HepG2 (cell line): ENCODE measurements around the gene MAPK1. TPM values are rescaled to one million over a fixed set of nuclear protein-coding genes. Genes with fewer than 3 reads are reported as not detected.

ENCODE experiments used
- CBFB ChIP-seq: sonication (generic); formaldehyde crosslinking; IDR thresholded peaks from 2 replicates; pipeline ENCODE4 v1.4.0; 2020; ENCODE audit warnings: missing genetic modification reagents
- FOXM1 ChIP-seq: sonication (generic); formaldehyde crosslinking; IDR thresholded peaks from 2 replicates; pipeline ENCODE4 v1.5.0; 2020; ENCODE audit warnings: missing genetic modification reagents
- GATA4 ChIP-seq: sonication (generic); IDR thresholded peaks from 2 replicates; pipeline ENCODE4 v1.6.1; 2016; ENCODE audit warnings: antibody characterized with exemption, low read depth, borderline replicate concordance
- HNF4A ChIP-seq: sonication (generic); formaldehyde crosslinking; IDR thresholded peaks from 2 replicates; pipeline ENCODE4 v1.4.0; 2020; ENCODE audit warnings: missing genetic modification reagents
- KLF9 ChIP-seq: IDR thresholded peaks from 2 replicates; pipeline ENCODE4 v1.6.1; 2016; ENCODE audit warnings: low read depth
- NFE2L1 ChIP-seq: sonication (generic); formaldehyde crosslinking; IDR thresholded peaks from 2 replicates; pipeline ENCODE4 v1.4.0; 2020; ENCODE audit warnings: missing genetic modification reagents, mild to moderate bottlenecking, borderline replicate concordance
- RFX5 ChIP-seq: IDR thresholded peaks from 2 replicates; pipeline ENCODE4 v1.6.1; 2011; ENCODE audit warnings: low read depth, low read length, improper control_type of control experiment
- SCMH1 ChIP-seq: sonication (generic); formaldehyde crosslinking; IDR thresholded peaks from 2 replicates; pipeline ENCODE4 v1.9.0; 2021; ENCODE audit warnings: missing genetic modification reagents, mild to moderate bottlenecking, borderline replicate concordance
- SOX5 ChIP-seq: IDR thresholded peaks from 2 replicates; pipeline ENCODE4 v1.6.1; 2016; ENCODE audit warnings: borderline replicate concordance
- TAF15 ChIP-seq: fragments of 200-400 bp; formaldehyde crosslinking; IDR thresholded peaks from one replicate; pipeline ENCODE4 v1.6.1; 2018; ENCODE audit warnings: mild to moderate bottlenecking, low read depth, low read length; ENCODE audit not compliant: poor library complexity, severe bottlenecking
- TRIM24 ChIP-seq: sonication (generic); formaldehyde crosslinking; IDR thresholded peaks from 2 replicates; pipeline ENCODE4 v1.8.0; 2022; ENCODE audit warnings: mild to moderate bottlenecking, missing genetic modification reagents
- ZFP1 ChIP-seq: IDR thresholded peaks from 2 replicates; pipeline ENCODE4 v1.6.1; 2016
- ZNF235 ChIP-seq: sonication (generic); formaldehyde crosslinking; IDR thresholded peaks from 2 replicates; pipeline ENCODE4 v1.8.1; 2023; ENCODE audit warnings: mild to moderate bottlenecking, missing genetic modification reagents, borderline replicate concordance
- ZNF577 ChIP-seq: sonication (generic); formaldehyde crosslinking; IDR thresholded peaks from 2 replicates; pipeline ENCODE4 v1.4.0; 2020; ENCODE audit warnings: mild to moderate bottlenecking, low read depth, missing genetic modification reagents, borderline replicate concordance
- ZNF75D ChIP-seq: sonication (generic); formaldehyde crosslinking; IDR thresholded peaks from 2 replicates; pipeline ENCODE4 v1.8.1; 2023; ENCODE audit warnings: missing genetic modification reagents, mild to moderate bottlenecking, borderline replicate concordance
- polyA plus RNA-seq, 8 experiments: library from polyadenylated mRNA; depleted of rRNA in 3 of 8; stranded (reverse) in 7 of 8; unstranded in 1 of 8; fragments of >200 nt; fragmentation: Illumina TruSeq in 4 of 8; extraction: Trizol in 4 of 8; gene quantifications; 2 replicates each; pipeline versions ENCODE4 v1.2.1 to v1.2.3, GENCODE V29; 2011 to 2016; ENCODE audit warnings: low read depth in 4 of 8, missing spikeins in 1 of 8, mixed read lengths in 1 of 8; ENCODE audit not compliant: insufficient read depth in 1 of 8
- total RNA-seq, 5 experiments: library from RNA; depleted of rRNA; stranded (reverse); fragments of >200 nt; fragmentation: Illumina TruSeq; extraction: Trizol; gene quantifications; 2 replicates each; pipeline ENCODE4 v1.2.3, GENCODE V29; 2016; ENCODE audit warnings: low read depth in 1 of 5
- TF ChIP-seq, protein P1 (sequence below): sonication (generic); formaldehyde crosslinking; IDR thresholded peaks from 2 replicates; pipeline ENCODE4 v1.4.0; 2020; ENCODE audit warnings: missing genetic modification reagents, borderline replicate concordance
- TF ChIP-seq, protein P2 (sequence below): sonication (generic); formaldehyde crosslinking; IDR thresholded peaks from 2 replicates; pipeline ENCODE4 v1.8.0; 2022; ENCODE audit warnings: mild to moderate bottlenecking, missing genetic modification reagents; ENCODE audit not compliant: insufficient replicate concordance
- TF ChIP-seq, protein P3 (sequence below): sonication (generic); formaldehyde crosslinking; IDR thresholded peaks from 2 replicates; pipeline ENCODE4 v1.5.1; 2020; ENCODE audit warnings: missing genetic modification reagents, mild to moderate bottlenecking, borderline replicate concordance
- TF ChIP-seq, protein P4 (sequence below): IDR thresholded peaks from 2 replicates; pipeline ENCODE4 v1.6.1; 2016
- TF ChIP-seq, protein P5 (sequence below): sonication (generic); formaldehyde crosslinking; IDR thresholded peaks from 2 replicates; pipeline ENCODE4 v1.4.0; 2020; ENCODE audit warnings: missing genetic modification reagents

MAPK1 gene
- total and polyA plus RNA-seq, 2 of the 13 experiments (the other 11 are each of a cell fraction or from before 2014, with no cell fraction given) = 107 to 114 TPM

DNA sequence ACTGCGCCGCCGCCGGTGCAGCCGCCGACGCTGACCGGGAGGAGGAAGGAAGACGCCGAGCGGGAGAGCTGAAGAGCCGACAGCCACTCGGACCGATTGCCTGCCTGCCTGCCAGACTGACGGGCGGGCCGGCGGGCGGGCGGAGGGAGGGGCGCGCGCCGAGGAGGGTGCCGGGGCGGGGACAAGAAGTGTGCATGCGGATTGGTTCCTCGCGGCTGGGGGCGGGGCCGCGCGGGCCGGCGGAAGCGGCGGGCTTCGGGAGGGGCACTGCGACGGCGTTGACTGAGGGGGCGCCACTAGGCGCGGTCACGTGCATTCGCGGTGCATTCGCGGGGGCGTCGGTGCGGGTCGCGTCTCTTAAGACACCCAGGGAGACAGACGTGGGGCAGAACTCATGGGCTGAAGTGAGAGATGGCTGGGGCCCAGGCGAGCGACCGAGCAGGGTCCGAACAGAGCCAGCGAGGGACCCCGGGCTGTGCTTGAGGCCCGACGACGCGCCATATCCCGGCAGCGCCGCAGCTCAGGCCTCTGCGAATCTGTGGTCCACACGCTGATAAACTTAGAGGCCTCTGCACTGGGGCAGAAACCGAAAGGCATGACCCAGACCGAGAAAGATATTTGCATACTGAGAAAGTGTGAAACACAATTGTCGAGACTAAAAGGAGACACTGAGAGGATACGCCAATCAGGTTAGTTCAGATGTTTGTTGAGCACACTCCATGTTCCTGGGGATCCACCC is at the start of gene MAPK1 (continued):
- no peak for TF ChIP-seq ZNF75D (CRISPR knock-in tag)
- TF ChIP-seq, protein P1, sequence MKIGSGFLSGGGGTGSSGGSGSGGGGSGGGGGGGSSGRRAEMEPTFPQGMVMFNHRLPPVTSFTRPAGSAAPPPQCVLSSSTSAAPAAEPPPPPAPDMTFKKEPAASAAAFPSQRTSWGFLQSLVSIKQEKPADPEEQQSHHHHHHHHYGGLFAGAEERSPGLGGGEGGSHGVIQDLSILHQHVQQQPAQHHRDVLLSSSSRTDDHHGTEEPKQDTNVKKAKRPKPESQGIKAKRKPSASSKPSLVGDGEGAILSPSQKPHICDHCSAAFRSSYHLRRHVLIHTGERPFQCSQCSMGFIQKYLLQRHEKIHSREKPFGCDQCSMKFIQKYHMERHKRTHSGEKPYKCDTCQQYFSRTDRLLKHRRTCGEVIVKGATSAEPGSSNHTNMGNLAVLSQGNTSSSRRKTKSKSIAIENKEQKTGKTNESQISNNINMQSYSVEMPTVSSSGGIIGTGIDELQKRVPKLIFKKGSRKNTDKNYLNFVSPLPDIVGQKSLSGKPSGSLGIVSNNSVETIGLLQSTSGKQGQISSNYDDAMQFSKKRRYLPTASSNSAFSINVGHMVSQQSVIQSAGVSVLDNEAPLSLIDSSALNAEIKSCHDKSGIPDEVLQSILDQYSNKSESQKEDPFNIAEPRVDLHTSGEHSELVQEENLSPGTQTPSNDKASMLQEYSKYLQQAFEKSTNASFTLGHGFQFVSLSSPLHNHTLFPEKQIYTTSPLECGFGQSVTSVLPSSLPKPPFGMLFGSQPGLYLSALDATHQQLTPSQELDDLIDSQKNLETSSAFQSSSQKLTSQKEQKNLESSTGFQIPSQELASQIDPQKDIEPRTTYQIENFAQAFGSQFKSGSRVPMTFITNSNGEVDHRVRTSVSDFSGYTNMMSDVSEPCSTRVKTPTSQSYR = no peak
- TF ChIP-seq ZNF235 (CRISPR knock-in tag) = no peak
- TF ChIP-seq FOXM1 (CRISPR knock-in tag) = no peak
- TF ChIP-seq, protein P2, sequence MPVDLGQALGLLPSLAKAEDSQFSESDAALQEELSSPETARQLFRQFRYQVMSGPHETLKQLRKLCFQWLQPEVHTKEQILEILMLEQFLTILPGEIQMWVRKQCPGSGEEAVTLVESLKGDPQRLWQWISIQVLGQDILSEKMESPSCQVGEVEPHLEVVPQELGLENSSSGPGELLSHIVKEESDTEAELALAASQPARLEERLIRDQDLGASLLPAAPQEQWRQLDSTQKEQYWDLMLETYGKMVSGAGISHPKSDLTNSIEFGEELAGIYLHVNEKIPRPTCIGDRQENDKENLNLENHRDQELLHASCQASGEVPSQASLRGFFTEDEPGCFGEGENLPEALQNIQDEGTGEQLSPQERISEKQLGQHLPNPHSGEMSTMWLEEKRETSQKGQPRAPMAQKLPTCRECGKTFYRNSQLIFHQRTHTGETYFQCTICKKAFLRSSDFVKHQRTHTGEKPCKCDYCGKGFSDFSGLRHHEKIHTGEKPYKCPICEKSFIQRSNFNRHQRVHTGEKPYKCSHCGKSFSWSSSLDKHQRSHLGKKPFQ = no peak
- peak; percentile 81; the same call in 1 of the 2 replicates for TF ChIP-seq CBFB (CRISPR knock-in tag)
- no peak for TF ChIP-seq RFX5
- TF ChIP-seq ZFP1 (CRISPR knock-in tag) = no peak; the same call in 1 of the 2 replicates
- TF ChIP-seq, protein P3, sequence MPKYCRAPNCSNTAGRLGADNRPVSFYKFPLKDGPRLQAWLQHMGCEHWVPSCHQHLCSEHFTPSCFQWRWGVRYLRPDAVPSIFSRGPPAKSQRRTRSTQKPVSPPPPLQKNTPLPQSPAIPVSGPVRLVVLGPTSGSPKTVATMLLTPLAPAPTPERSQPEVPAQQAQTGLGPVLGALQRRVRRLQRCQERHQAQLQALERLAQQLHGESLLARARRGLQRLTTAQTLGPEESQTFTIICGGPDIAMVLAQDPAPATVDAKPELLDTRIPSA = no peak
- no peak for TF ChIP-seq KLF9 (CRISPR knock-in tag)
- no peak for TF ChIP-seq ZNF577 (CRISPR knock-in tag)
- TF ChIP-seq, protein P4, sequence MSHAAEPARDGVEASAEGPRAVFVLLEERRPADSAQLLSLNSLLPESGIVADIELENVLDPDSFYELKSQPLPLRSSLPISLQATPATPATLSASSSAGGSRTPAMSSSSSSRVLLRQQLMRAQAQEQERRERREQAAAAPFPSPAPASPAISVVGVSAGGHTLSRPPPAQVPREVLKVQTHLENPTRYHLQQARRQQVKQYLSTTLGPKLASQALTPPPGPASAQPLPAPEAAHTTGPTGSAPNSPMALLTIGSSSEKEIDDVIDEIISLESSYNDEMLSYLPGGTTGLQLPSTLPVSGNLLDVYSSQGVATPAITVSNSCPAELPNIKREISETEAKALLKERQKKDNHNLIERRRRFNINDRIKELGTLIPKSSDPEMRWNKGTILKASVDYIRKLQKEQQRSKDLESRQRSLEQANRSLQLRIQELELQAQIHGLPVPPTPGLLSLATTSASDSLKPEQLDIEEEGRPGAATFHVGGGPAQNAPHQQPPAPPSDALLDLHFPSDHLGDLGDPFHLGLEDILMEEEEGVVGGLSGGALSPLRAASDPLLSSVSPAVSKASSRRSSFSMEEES (CRISPR knock-in tag) = peak; percentile 90
- TF ChIP-seq, protein P5, sequence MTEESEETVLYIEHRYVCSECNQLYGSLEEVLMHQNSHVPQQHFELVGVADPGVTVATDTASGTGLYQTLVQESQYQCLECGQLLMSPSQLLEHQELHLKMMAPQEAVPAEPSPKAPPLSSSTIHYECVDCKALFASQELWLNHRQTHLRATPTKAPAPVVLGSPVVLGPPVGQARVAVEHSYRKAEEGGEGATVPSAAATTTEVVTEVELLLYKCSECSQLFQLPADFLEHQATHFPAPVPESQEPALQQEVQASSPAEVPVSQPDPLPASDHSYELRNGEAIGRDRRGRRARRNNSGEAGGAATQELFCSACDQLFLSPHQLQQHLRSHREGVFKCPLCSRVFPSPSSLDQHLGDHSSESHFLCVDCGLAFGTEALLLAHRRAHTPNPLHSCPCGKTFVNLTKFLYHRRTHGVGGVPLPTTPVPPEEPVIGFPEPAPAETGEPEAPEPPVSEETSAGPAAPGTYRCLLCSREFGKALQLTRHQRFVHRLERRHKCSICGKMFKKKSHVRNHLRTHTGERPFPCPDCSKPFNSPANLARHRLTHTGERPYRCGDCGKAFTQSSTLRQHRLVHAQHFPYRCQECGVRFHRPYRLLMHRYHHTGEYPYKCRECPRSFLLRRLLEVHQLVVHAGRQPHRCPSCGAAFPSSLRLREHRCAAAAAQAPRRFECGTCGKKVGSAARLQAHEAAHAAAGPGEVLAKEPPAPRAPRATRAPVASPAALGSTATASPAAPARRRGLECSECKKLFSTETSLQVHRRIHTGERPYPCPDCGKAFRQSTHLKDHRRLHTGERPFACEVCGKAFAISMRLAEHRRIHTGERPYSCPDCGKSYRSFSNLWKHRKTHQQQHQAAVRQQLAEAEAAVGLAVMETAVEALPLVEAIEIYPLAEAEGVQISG (CRISPR knock-in tag) = peak; percentile 58
- TF ChIP-seq HNF4A (CRISPR knock-in tag) = no peak
- TF ChIP-seq SCMH1 (CRISPR knock-in tag) = no peak
- TF ChIP-seq TRIM24 (CRISPR knock-in tag) = no peak
- no peak for TF ChIP-seq NFE2L1
- TF ChIP-seq GATA4 = 0 out of 2 replicates have a peak, but pooled peaks have one; percentile 31
- TF ChIP-seq TAF15 = no peak
- peak; percentile 39; the same call in 1 of the 2 replicates for TF ChIP-seq SOX5 (CRISPR knock-in tag)
